Loucy (cell line): ENCODE measurements around the gene GBF1.

Experiments used
- H2AFZ ChIP-seq: fragments of 200-600 bp; sonication (generic); 2 replicates; pipeline ENCODE4 v1.6.0; 2016; ENCODE audit warnings: antibody characterized with exemption, mild to moderate bottlenecking, low read length, moderate library complexity
- H3F3A ChIP-seq: fragments of 200-600 bp; 2 replicates; pipeline ENCODE4 v1.6.0; 2016; ENCODE audit warnings: antibody characterized with exemption, low read depth, mild to moderate bottlenecking
- H3K27me3 ChIP-seq: fragments of 200-600 bp; sonication (generic); 2 replicates; pipeline ENCODE4 v1.6.1; 2014; ENCODE audit warnings: low read length, mild to moderate bottlenecking; ENCODE audit not compliant: insufficient read depth, poor library complexity, severe bottlenecking
- H3K36me3 ChIP-seq: fragments of 200-600 bp; sonication (generic); 2 replicates; pipeline ENCODE4 v1.6.1; 2016; ENCODE audit warnings: low read length; ENCODE audit not compliant: insufficient read depth
- H3K4me1 ChIP-seq: fragments of 200-600 bp; sonication (generic); 2 replicates; pipeline ENCODE4 v1.5.1; 2014; ENCODE audit warnings: low read length, mild to moderate bottlenecking; ENCODE audit not compliant: insufficient read depth, poor library complexity, severe bottlenecking
- H3K4me2 ChIP-seq: fragments of 200-600 bp; sonication (generic); 2 replicates; pipeline ENCODE4 v1.6.0; 2014; ENCODE audit warnings: antibody characterized with exemption, low read length, low read depth, mild to moderate bottlenecking; ENCODE audit not compliant: poor library complexity, severe bottlenecking
- H3K4me3 ChIP-seq: fragments of 200-600 bp; sonication (generic); 2 replicates; pipeline ENCODE4 v1.5.1; 2014; ENCODE audit warnings: low read length, mild to moderate bottlenecking, mixed read lengths; ENCODE audit not compliant: poor library complexity, severe bottlenecking
- H3K79me2 ChIP-seq: fragments of 200-600 bp; sonication (generic); 2 replicates; pipeline ENCODE4 v1.6.1; 2014; ENCODE audit warnings: low read length; ENCODE audit not compliant: insufficient read depth
- H3K9ac ChIP-seq: fragments of 200-600 bp; sonication (generic); 2 replicates; pipeline ENCODE4 v1.6.0; 2014; ENCODE audit warnings: mild to moderate bottlenecking, low read depth, low read length, moderate library complexity; ENCODE audit not compliant: poor library complexity, severe bottlenecking
- H3K9me2 ChIP-seq: fragments of 200-600 bp; sonication (generic); replicated peaks from 2 replicates; pipeline ENCODE4 v1.6.1; 2016; ENCODE audit warnings: low read depth, low read length, mixed read lengths
- H3K9me3 ChIP-seq: fragments of 200-600 bp; sonication (generic); 2 replicates; pipeline ENCODE4 v1.6.1; 2014; ENCODE audit warnings: mild to moderate bottlenecking, antibody characterized with exemption, low read length, low read depth; ENCODE audit not compliant: insufficient read depth
- H4K20me1 ChIP-seq: fragments of 200-600 bp; sonication (generic); 2 replicates; pipeline ENCODE4 v1.6.0; 2014; ENCODE audit warnings: antibody characterized with exemption, low read length, mild to moderate bottlenecking; ENCODE audit not compliant: insufficient read depth, poor library complexity, severe bottlenecking
- EZH2phosphoT487 ChIP-seq: fragments of 200-600 bp; IDR thresholded peaks from 2 replicates; pipeline ENCODE4 v1.6.1; 2018; ENCODE audit warnings: antibody characterized with exemption, mild to moderate bottlenecking, moderate library complexity, borderline replicate concordance
- TF ChIP-seq, protein P1 (sequence below): fragments of 200-600 bp; sonication (generic); conservative IDR thresholded peaks from 2 replicates; pipeline ENCODE4 v1.5.1; 2014; ENCODE audit warnings: mild to moderate bottlenecking, antibody characterized with exemption, low read length

GBF1 gene

DNA sequence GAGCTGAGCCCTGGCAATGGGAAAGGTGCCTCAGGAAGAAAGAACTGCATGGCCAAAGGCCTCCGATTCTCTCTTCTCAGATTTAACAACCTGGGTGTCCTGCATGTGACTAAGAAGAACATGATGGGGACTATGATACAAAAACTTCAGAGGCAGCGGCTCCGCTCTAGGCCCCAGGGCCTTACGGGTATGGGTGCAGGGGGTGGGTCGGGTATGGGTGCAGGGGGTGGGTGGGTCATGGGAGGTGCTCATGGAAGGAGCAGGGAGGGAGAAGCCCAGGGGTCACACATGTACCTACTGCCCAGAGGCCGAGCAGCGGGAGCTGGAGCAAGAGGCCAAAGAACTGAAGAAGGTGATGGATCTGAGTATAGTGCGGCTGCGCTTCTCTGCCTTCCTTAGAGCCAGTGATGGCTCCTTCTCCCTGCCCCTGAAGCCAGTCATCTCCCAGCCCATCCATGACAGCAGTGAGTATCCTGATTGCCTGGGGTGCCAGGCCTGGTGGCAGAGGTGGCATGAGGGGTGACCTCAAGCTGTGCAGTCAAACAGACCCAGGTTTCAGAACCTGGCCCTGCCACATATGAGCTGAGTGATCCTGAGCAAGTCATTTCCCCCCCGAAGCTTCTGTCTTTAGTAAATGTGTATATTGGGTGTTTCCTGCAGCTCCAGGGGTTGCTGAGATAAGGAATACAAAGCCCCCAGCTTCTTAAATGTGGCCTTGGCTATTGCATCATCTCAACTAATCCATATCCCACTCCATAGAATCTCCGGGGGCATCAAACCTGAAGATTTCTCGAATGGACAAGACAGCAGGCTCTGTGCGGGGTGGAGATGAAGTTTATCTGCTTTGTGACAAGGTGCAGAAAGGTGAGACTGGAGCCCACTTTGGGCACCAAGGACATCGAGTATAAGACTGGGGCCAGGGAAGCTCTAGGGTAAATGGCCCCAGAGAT lies 152.2 kb downstream of the GBF1 start:
- H3K4me3 ChIP-seq, result no peak overlapping the region
- H4K20me1 ChIP-seq, result no peaks in the 10 kb centered on the region
- H3K27me3 ChIP-seq, result no peaks in the 10 kb centered on the region
- H3K79me2 ChIP-seq, result peaks cover 13% of the 10 kb centered on the region; the same call in 1 of the 2 replicates
- no peaks in the 10 kb centered on the region for H3K9me3 ChIP-seq
- no peaks in the 10 kb centered on the region for H3F3A ChIP-seq
- H3K4me1 ChIP-seq, result peaks cover 22% of the 10 kb centered on the region
- no peak overlapping the region for H2AFZ ChIP-seq
- TF ChIP-seq EZH2phosphoT487, result no peak
- TF ChIP-seq, protein P1, sequence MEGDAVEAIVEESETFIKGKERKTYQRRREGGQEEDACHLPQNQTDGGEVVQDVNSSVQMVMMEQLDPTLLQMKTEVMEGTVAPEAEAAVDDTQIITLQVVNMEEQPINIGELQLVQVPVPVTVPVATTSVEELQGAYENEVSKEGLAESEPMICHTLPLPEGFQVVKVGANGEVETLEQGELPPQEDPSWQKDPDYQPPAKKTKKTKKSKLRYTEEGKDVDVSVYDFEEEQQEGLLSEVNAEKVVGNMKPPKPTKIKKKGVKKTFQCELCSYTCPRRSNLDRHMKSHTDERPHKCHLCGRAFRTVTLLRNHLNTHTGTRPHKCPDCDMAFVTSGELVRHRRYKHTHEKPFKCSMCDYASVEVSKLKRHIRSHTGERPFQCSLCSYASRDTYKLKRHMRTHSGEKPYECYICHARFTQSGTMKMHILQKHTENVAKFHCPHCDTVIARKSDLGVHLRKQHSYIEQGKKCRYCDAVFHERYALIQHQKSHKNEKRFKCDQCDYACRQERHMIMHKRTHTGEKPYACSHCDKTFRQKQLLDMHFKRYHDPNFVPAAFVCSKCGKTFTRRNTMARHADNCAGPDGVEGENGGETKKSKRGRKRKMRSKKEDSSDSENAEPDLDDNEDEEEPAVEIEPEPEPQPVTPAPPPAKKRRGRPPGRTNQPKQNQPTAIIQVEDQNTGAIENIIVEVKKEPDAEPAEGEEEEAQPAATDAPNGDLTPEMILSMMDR, result no peak
- no peak overlapping the region for H3K9ac ChIP-seq
- H3K36me3 ChIP-seq, result peaks cover 7% of the 10 kb centered on the region; the same call in 1 of the 2 replicates
- H3K9me2 ChIP-seq, result no peaks in the 10 kb centered on the region
- peak overlapping the region; percentile 88 for H3K4me2 ChIP-seq

- Histone ChIP-seq H3K4me3 (peak overlapping the region; percentile 76), H3K9me3 (no peaks in the 10 kb centered on the region), H3K79me2 (peaks cover 13% of the 10 kb centered on the region; the same call in 1 of the 2 replicates), H3K9me2 (no peaks in the 10 kb centered on the region), H2AFZ (no peak overlapping the region), H3K9ac (peak overlapping the region; percentile 58), H3K4me1 (peaks cover 22% of the 10 kb centered on the region), H3K27me3 (no peaks in the 10 kb centered on the region), H3K4me2 (peak overlapping the region; percentile 74), H4K20me1 (no peaks in the 10 kb centered on the region), H3F3A (no peaks in the 10 kb centered on the region), H3K36me3 (peaks cover 7% of the 10 kb centered on the region; the same call in 1 of the 2 replicates)
- TF ChIP-seq, protein P1, result no peak
- no peak for TF ChIP-seq EZH2phosphoT487
These were observed 153.1 kb downstream of the GBF1 start for GRCh38 chr10:102398172-102399020.

DNA sequence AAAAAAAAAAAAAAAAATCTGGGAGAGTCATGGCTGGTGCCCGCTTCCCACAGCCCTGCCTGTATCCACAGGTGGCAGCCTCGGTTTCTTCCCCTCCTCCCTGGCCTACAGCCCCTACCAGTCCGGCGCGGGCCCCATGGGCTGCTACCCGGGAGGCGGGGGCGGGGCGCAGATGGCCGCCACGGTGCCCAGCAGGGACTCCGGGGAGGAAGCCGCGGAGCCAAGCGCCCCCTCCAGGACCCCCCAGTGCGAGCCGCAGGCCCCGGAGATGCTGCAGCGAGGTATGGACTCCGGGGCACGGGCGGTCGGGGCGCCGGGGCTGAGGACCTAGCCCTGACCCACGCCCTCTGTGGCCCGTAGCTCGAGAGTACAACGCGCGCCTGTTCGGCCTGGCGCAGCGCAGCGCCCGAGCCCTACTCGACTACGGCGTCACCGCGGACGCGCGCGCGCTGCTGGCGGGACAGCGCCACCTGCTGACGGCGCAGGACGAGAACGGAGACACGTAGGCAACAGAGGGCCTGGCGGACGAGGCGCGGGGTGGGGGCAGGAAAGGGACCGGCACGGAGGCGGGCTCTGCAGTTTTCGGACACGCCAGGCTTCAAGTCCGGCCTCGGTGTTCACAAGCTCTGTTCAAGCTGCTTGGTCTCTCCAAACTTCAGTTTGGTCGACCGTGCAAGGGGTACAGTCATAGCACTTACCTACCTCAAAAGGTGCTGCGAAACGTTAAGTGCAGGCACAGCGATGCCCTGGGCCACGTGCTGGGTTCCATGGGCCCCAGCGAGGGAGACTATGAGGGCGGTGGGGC lies 154.1 kb downstream of the GBF1 start:
- Histone ChIP-seq H3K36me3 (peaks cover 7% of the 10 kb centered on the region; the same call in 1 of the 2 replicates), H3F3A (no peaks in the 10 kb centered on the region), H3K9me2 (no peaks in the 10 kb centered on the region), H3K4me3 (peak overlapping the region; percentile 76), H3K4me2 (peak overlapping the region; percentile 74), H3K79me2 (peaks cover 13% of the 10 kb centered on the region; the same call in 1 of the 2 replicates), H3K4me1 (peaks cover 19% of the 10 kb centered on the region), H3K27me3 (no peaks in the 10 kb centered on the region), H4K20me1 (no peaks in the 10 kb centered on the region), H2AFZ (peak overlapping the region; percentile 83), H3K9ac (peak overlapping the region; percentile 58), H3K9me3 (no peaks in the 10 kb centered on the region)
- no peak for TF ChIP-seq EZH2phosphoT487
- TF ChIP-seq, protein P1, result peak; percentile 87
